Thoracic aorta (tissue), 2 donors: ENCODE measurements around the gene METTL22. TPM values are rescaled to one million over a fixed set of nuclear protein-coding genes. Genes with fewer than 3 reads are reported as not detected.

Experiments
- ATAC-seq: fragments of 150-250 bp; one replicate; pipeline ENCODE4 v1.8.0; 2017; ENCODE audit warnings: low read depth; ENCODE audit not compliant: insufficient number of reproducible peaks, low FRiP score
- DNase-seq: peaks from one replicate; pipeline ENCODE4 v3.0.0-alpha.2; 2020; ENCODE audit warnings: low spot score
- H3K27ac ChIP-seq, 2 donors: fragments of 200-600 bp; sonication (generic); 1 replicate in 1 of 2; 2 replicates in 1 of 2; pipeline ENCODE4 v1.5.1; 2016; ENCODE audit warnings: mild to moderate bottlenecking in 2 of 2, moderate library complexity in 2 of 2
- H3K27me3 ChIP-seq: fragments of 200-600 bp; sonication (generic); replicated peaks from 2 replicates; pipeline ENCODE4 v1.6.0; 2016; ENCODE audit warnings: mild to moderate bottlenecking; ENCODE audit not compliant: insufficient read depth
- H3K36me3 ChIP-seq: fragments of 200-600 bp; sonication (generic); one replicate; pipeline ENCODE4 v1.5.1; 2016
- H3K4me1 ChIP-seq, 2 donors: fragments of 200-600 bp; sonication (generic); 1 replicate in 1 of 2; 2 replicates in 1 of 2; pipeline versions ENCODE4 v1.5.1 to v1.6.0; 2016; ENCODE audit warnings: low read depth in 2 of 2, mild to moderate bottlenecking in 1 of 2; ENCODE audit not compliant: control insufficient read depth in 1 of 2
- H3K4me3 ChIP-seq: fragments of 200-600 bp; sonication (generic); 2 replicates; pipeline ENCODE4 v1.5.1; 2016; ENCODE audit warnings: mild to moderate bottlenecking
- H3K9me3 ChIP-seq: fragments of 200-600 bp; sonication (generic); 2 replicates; pipeline ENCODE4 v1.5.1; 2016
- CTCF ChIP-seq: fragments of 200-600 bp; sonication (generic); IDR thresholded peaks from one replicate; pipeline ENCODE4 v1.5.1; 2019; ENCODE audit warnings: antibody characterized with exemption
- total RNA-seq, 2 donors: library from RNA; depleted of rRNA; stranded (reverse); fragments of >200 nt; gene quantifications; one replicate each; pipeline versions ENCODE4 v1.1.0 to v1.2.3, GENCODE V29; 2016

Gene METTL22
- total RNA-seq, 2 donors from 2014 or later: 19.6 to 34.6 TPM

- no peaks in the 10 kb centered on the region for H3K9me3 ChIP-seq
- no peak overlapping the region for H3K27ac ChIP-seq
- H3K4me1 ChIP-seq: no peaks in the 10 kb centered on the region
- no peak for DNase-seq
- no peak overlapping the region for H3K4me3 ChIP-seq
- TF ChIP-seq CTCF: peak; percentile 52
- H3K27me3 ChIP-seq: no peaks in the 10 kb centered on the region
- H3K36me3 ChIP-seq: peaks cover 8% of the 10 kb centered on the region
- no peak for ATAC-seq
Observed at GRCh38 chr16:8660841-8661301, 39.4 kb downstream of the METTL22 start.

GRCh38 chr16:8661703-8662102 lies 40.2 kb downstream of the METTL22 start:
- Histone ChIP-seq H3K36me3 (peaks cover 11% of the 10 kb centered on the region), H3K27ac (no peak overlapping the region), H3K9me3 (no peaks in the 10 kb centered on the region), H3K27me3 (no peaks in the 10 kb centered on the region), H3K4me3 (no peak overlapping the region), H3K4me1 (no peaks in the 10 kb centered on the region)
- no peak for TF ChIP-seq CTCF
- ATAC-seq: no peak
- DNase-seq: no peak

- Histone ChIP-seq H3K27ac (no peak overlapping the region), H3K36me3 (peaks cover 11% of the 10 kb centered on the region), H3K4me3 (no peak overlapping the region), H3K4me1 (no peaks in the 10 kb centered on the region), H3K27me3 (no peaks in the 10 kb centered on the region), H3K9me3 (no peaks in the 10 kb centered on the region)
- no peak for TF ChIP-seq CTCF
- ATAC-seq: no peak
- no peak for DNase-seq
Observed at GRCh38 chr16:8663192-8664089, 41.9 kb downstream of the METTL22 start.

- TF ChIP-seq CTCF: no peak
- Histone ChIP-seq H3K9me3 (no peaks in the 10 kb centered on the region), H3K36me3 (peaks cover 11% of the 10 kb centered on the region), H3K27ac (no peak overlapping the region), H3K4me3 (no peak overlapping the region), H3K4me1 (no peaks in the 10 kb centered on the region), H3K27me3 (no peaks in the 10 kb centered on the region)
- no peak for ATAC-seq
- no peak for DNase-seq
Observed at GRCh38 chr16:8665529-8665928, 44.0 kb downstream of the METTL22 start.

- H3K27ac ChIP-seq: no peak overlapping the region
- H3K4me3 ChIP-seq: no peak overlapping the region
- DNase-seq: no peak
- peaks cover 11% of the 10 kb centered on the region for H3K36me3 ChIP-seq
- H3K4me1 ChIP-seq: no peaks in the 10 kb centered on the region
- no peak for TF ChIP-seq CTCF
- no peaks in the 10 kb centered on the region for H3K27me3 ChIP-seq
- no peaks in the 10 kb centered on the region for H3K9me3 ChIP-seq
- ATAC-seq: no peak
Observed at GRCh38 chr16:8667492-8667891, 46.0 kb downstream of the METTL22 start.
